K562 (cell line): ENCODE data around the gene SORCS2. TPM values are rescaled to one million over a fixed set of nuclear protein-coding genes. Genes with fewer than 3 reads are reported as not detected.

Experiments used
- ATAC-seq: fragments of 200-7000 bp; cut with Tn5 transposase; 3 replicates; pipeline ENCODE4 v1.9.1; 2020; ENCODE audit warnings: moderate library complexity
- BruUV-seq: library from RNA; stranded (reverse); fragments of 400-500 nt; replicated peaks from 2 replicates; lab custom pipeline; 2021; lab: Mats Ljungman, UMichigan
- CTCF ChIA-PET: fragments of 300-600 bp; formaldehyde crosslinking; extraction: SDS; loops from one replicate; lab custom pipeline; 2021; ENCODE audit warnings: low intra/inter-chr PET ratio; lab: Yijun Ruan, JAX
- POLR2A ChIA-PET: fragments of 300-600, 350-650 bp; sonication (Branson Sonifier 250); formaldehyde crosslinking; extraction: SDS; loops from one replicate; lab custom pipeline; 2021; ENCODE audit warnings: antibody characterized with exemption, inconsistent platforms; lab: Yijun Ruan, JAX
- DNase-seq, 4 experiments: peaks; one replicate each; pipeline versions ENCODE4 v3.0.0 to v3.0.0-alpha.2; 2011 to 2018; ENCODE audit warnings: low spot score in 3 of 4, mixed read lengths in 3 of 4; ENCODE audit errors: extremely low read depth in 1 of 4
- FAIRE-seq: peaks from 2 replicates; lab custom pipeline; 2011; peaks lifted over from hg19 to GRCh38; lab: Jason Lieb, UNC
- H2AFZ ChIP-seq: 2 replicates; pipeline ENCODE4 v1.6.0; 2011; ENCODE audit warnings: low read depth, low read length, control low read depth, inconsistent platforms
- H3K27ac ChIP-seq: fragments of 200-600 bp; 3 replicates; pipeline ENCODE4 v1.8.0; 2011; ENCODE audit warnings: low read depth, mild to moderate bottlenecking, control low read depth, inconsistent platforms, low read length, moderate library complexity, mixed read lengths; ENCODE audit errors: extremely low read depth
- H3K27me3 ChIP-seq, 2 experiments: fragments of 300-600 bp in 1 of 2; 2 replicates in 1 of 2; 3 replicates in 1 of 2; pipeline versions ENCODE4 v1.6.0 to v1.8.0; 2011; ENCODE audit warnings: inconsistent platforms in 2 of 2, low read length in 2 of 2, mild to moderate bottlenecking in 1 of 2, mixed read lengths in 1 of 2, moderate library complexity in 1 of 2; ENCODE audit not compliant: control insufficient read depth in 2 of 2, insufficient read depth in 2 of 2
- H3K36me3 ChIP-seq: fragments of 300-600 bp; 3 replicates; pipeline ENCODE4 v1.8.0; 2011; ENCODE audit warnings: mild to moderate bottlenecking, low read length, inconsistent platforms; ENCODE audit not compliant: control insufficient read depth, insufficient read depth
- H3K4me1 ChIP-seq, 2 experiments: fragments of 200-600 bp in 1 of 2; replicated peaks in 1 of 2; 2 replicates in 1 of 2; 3 replicates in 1 of 2; pipeline versions ENCODE4 v1.5.1 to v1.8.0; 2011; ENCODE audit warnings: inconsistent platforms in 2 of 2, low read length in 2 of 2, mild to moderate bottlenecking in 1 of 2, mixed read lengths in 1 of 2, moderate library complexity in 1 of 2; ENCODE audit not compliant: control insufficient read depth in 2 of 2, insufficient read depth in 2 of 2
- H3K4me2 ChIP-seq: 2 replicates; pipeline ENCODE4 v1.6.1; 2011; ENCODE audit warnings: low read length, control low read depth, inconsistent platforms, mixed read lengths; ENCODE audit not compliant: insufficient read depth
- H3K4me3 ChIP-seq: fragments of 200-600 bp; sonication (generic), shearing (Covaris generic); 2 replicates; pipeline ENCODE4 v1.5.1; 2016; ENCODE audit warnings: control low read depth, inconsistent platforms
- H3K79me2 ChIP-seq: fragments of 200-600 bp; 3 replicates; pipeline ENCODE4 v1.8.0; 2011; ENCODE audit warnings: low read length, inconsistent platforms; ENCODE audit not compliant: control insufficient read depth, insufficient read depth
- H3K9ac ChIP-seq, 2 experiments: 2 replicates each; pipeline versions ENCODE4 v1.6.0 to v1.6.1; 2011; ENCODE audit warnings: low read depth in 2 of 2, low read length in 2 of 2, control low read depth in 1 of 2, inconsistent platforms in 1 of 2, mild to moderate bottlenecking in 1 of 2, mixed read lengths in 1 of 2; ENCODE audit not compliant: insufficient read depth in 1 of 2
- H3K9me1 ChIP-seq: one replicate; pipeline ENCODE4 v1.6.0; 2011; ENCODE audit warnings: inconsistent platforms, mild to moderate bottlenecking, low read length, moderate library complexity; ENCODE audit not compliant: control insufficient read depth, insufficient read depth
- H3K9me3 ChIP-seq: replicated peaks from 2 replicates; pipeline ENCODE4 v1.5.1; 2011; ENCODE audit warnings: low read depth, low read length, inconsistent platforms; ENCODE audit not compliant: control insufficient read depth, insufficient read depth
- H4K20me1 ChIP-seq: replicated peaks from 2 replicates; pipeline ENCODE4 v1.6.1; 2011; ENCODE audit warnings: low read length, inconsistent platforms, mixed read lengths; ENCODE audit not compliant: control insufficient read depth, insufficient read depth
- CTCFL ChIP-seq: IDR thresholded peaks from 2 replicates; pipeline ENCODE4 v1.6.1; 2011; ENCODE audit warnings: borderline replicate concordance, low read depth, mild to moderate bottlenecking, moderate library complexity, low read length; ENCODE audit not compliant: insufficient read depth, poor library complexity, severe bottlenecking
- MBD2 ChIP-seq: sonication (generic); IDR thresholded peaks from 2 replicates; pipeline ENCODE4 v1.6.1; 2016; ENCODE audit warnings: low read depth, borderline replicate concordance
- NR2C2 ChIP-seq, 2 experiments: fragments of 200-800 bp in 1 of 2; sonication (Bioruptor generic) in 1 of 2; sonication (generic) in 1 of 2; formaldehyde crosslinking in 1 of 2; IDR thresholded peaks; 2 replicates each; pipeline versions ENCODE4 v1.6.1 to v1.8.0; 2016 to 2022; ENCODE audit warnings: mild to moderate bottlenecking in 1 of 2, missing compliant biosample characterization in 1 of 2, missing genetic modification characterization in 1 of 2, missing genetic modification reagents in 1 of 2
- SIN3B ChIP-seq: fragments of 450-650 bp; IDR thresholded peaks from 2 replicates; pipeline ENCODE4 v1.6.1; 2017; ENCODE audit warnings: low read depth, mild to moderate bottlenecking, moderate library complexity
- SMAD2 ChIP-seq: fragments of 150-350 bp; IDR thresholded peaks from 2 replicates; pipeline ENCODE4 v1.6.1; 2014; ENCODE audit warnings: low read depth, mild to moderate bottlenecking, low read length
- TAF1 ChIP-seq: IDR thresholded peaks from 2 replicates; pipeline ENCODE4 v1.6.1; 2011; ENCODE audit warnings: mild to moderate bottlenecking, low read length, moderate library complexity; ENCODE audit not compliant: insufficient read depth, control insufficient read depth, severe bottlenecking; ENCODE audit errors: extremely low read depth
- TARDBP ChIP-seq: fragments of 450-650 bp; IDR thresholded peaks from 2 replicates; pipeline ENCODE4 v1.6.1; 2016
- ZNF165 ChIP-seq: fragments of 250-450 bp; sonication (Bioruptor Pico); IDR thresholded peaks from 2 replicates; pipeline ENCODE4 v1.4.0; 2020; ENCODE audit warnings: borderline replicate concordance
- ZNF274 ChIP-seq: IDR thresholded peaks from 2 replicates; pipeline ENCODE4 v1.6.1; 2011; ENCODE audit warnings: low read depth, mild to moderate bottlenecking, low read length, moderate library complexity, borderline replicate concordance
- WGBS: fragments of 100-300 bp; shearing (Covaris generic); methylation state at CpG from one replicate; pipeline ENCODE4 v1.1.6; 2016; ENCODE audit warnings: low coverage, mixed read lengths; ENCODE audit not compliant: insufficient coverage; ENCODE audit errors: missing lambda C conversion rate; 5-methylcytosine and 5-hydroxymethylcytosine counted together
- in situ Hi-C: fragments of 300-500 bp; cut with MboI; formaldehyde crosslinking; loops from 4 replicates; pipeline ENCODE4 v1.15.0; 2018; ENCODE audit warnings: inconsistent platforms, mixed read lengths
- intact Hi-C: fragments of 100-400 bp; cut with micrococcal nuclease; formaldehyde crosslinking; loops from 2 replicates; pipeline ENCODE4 v1.14.2; 2022
- polyA plus RNA-seq, 8 experiments: library from polyadenylated mRNA; depleted of rRNA in 4 of 8; stranded (reverse) in 5 of 8; unstranded in 3 of 8; fragments of >200 nt; fragmentation: Nextera tagmentation in 2 of 8; fragmentation: Illumina TruSeq in 1 of 8; extraction: Ambion mirVana in 2 of 8; extraction: Trizol in 1 of 8; gene quantifications; 2 replicates each; pipeline versions ENCODE4 v1.2.1 to v1.2.3, GENCODE V29; 2011 to 2014; ENCODE audit warnings: inconsistent platforms in 1 of 8, missing spikeins in 1 of 8
- total RNA-seq, 7 experiments: library from RNA; depleted of rRNA in 6 of 7; stranded (reverse); fragments of >200 nt in 6 of 7; fragmentation: Illumina TruSeq in 2 of 7; extraction: Trizol in 2 of 7; gene quantifications; 2 replicates each; pipeline versions ENCODE4 v1.2.1 to v1.2.3, GENCODE V29; 2011 to 2021; ENCODE audit warnings: low replicate concordance in 1 of 7
- TF ChIP-seq, protein P1 (sequence below): fragments of 250-450 bp; sonication (Bioruptor Pico); IDR thresholded peaks from 2 replicates; pipeline ENCODE4 v1.4.0; 2020; ENCODE audit warnings: mild to moderate bottlenecking, moderate library complexity
- TF ChIP-seq, protein P2 (sequence below): sonication (generic); formaldehyde crosslinking; IDR thresholded peaks from 2 replicates; pipeline ENCODE4 v1.8.1; 2022; ENCODE audit warnings: missing genetic modification reagents
- TF ChIP-seq, protein P3 (sequence below): fragments of 250-450 bp; sonication (Bioruptor Pico); IDR thresholded peaks from 2 replicates; pipeline ENCODE4 v1.6.1; 2021; ENCODE audit warnings: mild to moderate bottlenecking

SORCS2 gene
- total and polyA plus RNA-seq, 9 of the 15 experiments (the other 6 are each of a cell fraction or from before 2014, with no cell fraction given): not detected

DNA sequence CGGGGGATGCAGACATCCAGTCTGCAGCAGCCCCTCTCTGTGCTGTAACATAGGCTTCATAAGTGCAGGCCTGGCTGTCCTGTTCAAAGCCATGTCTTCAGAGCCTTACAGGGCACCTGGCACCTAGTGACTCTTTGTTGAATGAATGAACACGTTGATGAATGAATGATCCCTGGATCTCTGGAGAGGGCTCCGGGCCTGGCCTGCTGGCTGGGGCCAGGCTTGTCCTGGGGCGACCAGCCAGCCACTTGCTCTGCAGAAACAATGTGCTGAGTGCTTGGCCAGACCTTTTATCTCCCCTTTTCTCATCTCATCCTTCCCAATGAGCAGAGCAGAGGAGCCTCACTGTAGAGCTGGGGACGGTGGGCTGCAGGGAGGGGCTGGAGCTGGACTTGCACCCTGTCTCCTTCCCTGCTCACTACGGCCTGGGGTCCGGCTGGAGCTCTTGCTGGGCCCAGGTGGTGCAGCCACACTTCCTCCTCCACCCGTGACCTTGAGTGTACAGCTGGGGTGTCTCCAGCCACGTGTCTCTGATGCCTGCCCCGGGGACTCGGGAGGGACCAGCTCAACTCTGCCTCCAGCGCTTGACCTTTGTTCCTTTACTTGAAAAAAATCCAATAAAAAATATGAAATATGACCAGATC is 164.5 kb downstream of the SORCS2 start (continued):
- TF ChIP-seq, protein P1, sequence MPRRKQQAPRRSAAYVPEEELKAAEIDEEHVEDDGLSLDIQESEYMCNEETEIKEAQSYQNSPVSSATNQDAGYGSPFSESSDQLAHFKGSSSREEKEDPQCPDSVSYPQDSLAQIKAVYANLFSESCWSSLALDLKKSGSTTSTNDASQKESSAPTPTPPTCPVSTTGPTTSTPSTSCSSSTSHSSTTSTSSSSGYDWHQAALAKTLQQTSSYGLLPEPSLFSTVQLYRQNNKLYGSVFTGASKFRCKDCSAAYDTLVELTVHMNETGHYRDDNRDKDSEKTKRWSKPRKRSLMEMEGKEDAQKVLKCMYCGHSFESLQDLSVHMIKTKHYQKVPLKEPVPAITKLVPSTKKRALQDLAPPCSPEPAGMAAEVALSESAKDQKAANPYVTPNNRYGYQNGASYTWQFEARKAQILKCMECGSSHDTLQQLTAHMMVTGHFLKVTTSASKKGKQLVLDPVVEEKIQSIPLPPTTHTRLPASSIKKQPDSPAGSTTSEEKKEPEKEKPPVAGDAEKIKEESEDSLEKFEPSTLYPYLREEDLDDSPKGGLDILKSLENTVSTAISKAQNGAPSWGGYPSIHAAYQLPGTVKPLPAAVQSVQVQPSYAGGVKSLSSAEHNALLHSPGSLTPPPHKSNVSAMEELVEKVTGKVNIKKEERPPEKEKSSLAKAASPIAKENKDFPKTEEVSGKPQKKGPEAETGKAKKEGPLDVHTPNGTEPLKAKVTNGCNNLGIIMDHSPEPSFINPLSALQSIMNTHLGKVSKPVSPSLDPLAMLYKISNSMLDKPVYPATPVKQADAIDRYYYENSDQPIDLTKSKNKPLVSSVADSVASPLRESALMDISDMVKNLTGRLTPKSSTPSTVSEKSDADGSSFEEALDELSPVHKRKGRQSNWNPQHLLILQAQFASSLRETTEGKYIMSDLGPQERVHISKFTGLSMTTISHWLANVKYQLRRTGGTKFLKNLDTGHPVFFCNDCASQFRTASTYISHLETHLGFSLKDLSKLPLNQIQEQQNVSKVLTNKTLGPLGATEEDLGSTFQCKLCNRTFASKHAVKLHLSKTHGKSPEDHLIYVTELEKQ (CRISPR knock-in tag): no peak
- TF ChIP-seq TARDBP: no peak
- no peak for TF ChIP-seq TAF1

GRCh38 chr4:7357323-7357722 is 165.0 kb downstream of the SORCS2 start:
- peaks cover 0 to 6% of the 10 kb centered on the region in 2 experiments; a peak in 1 of 5 replicates for H3K27me3 ChIP-seq
- peaks cover 4% of the 10 kb centered on the region for H3K9me1 ChIP-seq
- intact Hi-C loops: no loop called here
- 1% methylated on average over 9 of the region's 9 CpGs for WGBS
- H3K36me3 ChIP-seq: no peaks in the 10 kb centered on the region
- ATAC-seq (no peak), DNase-seq (no peak), FAIRE-seq (no peak)
- CTCF ChIA-PET: no interaction called here
- no peaks in the 10 kb centered on the region for H3K4me1 ChIP-seq
- no peak overlapping the region for H3K4me2 ChIP-seq
- no peak overlapping the region for H3K9ac ChIP-seq
- no peaks in the 10 kb centered on the region for H3K79me2 ChIP-seq
- no peak overlapping the region for H2AFZ ChIP-seq
- H3K27ac ChIP-seq: no peak overlapping the region
- no peaks in the 10 kb centered on the region; the same call in 1 of the 2 replicates for H4K20me1 ChIP-seq
- BruUV-seq: no TSS peak
- H3K9me3 ChIP-seq: no peaks in the 10 kb centered on the region
- POLR2A ChIA-PET: no interaction called here
- in situ Hi-C loops: no loop called here
- H3K4me3 ChIP-seq: no peak overlapping the region
- TF ChIP-seq, protein P2, sequence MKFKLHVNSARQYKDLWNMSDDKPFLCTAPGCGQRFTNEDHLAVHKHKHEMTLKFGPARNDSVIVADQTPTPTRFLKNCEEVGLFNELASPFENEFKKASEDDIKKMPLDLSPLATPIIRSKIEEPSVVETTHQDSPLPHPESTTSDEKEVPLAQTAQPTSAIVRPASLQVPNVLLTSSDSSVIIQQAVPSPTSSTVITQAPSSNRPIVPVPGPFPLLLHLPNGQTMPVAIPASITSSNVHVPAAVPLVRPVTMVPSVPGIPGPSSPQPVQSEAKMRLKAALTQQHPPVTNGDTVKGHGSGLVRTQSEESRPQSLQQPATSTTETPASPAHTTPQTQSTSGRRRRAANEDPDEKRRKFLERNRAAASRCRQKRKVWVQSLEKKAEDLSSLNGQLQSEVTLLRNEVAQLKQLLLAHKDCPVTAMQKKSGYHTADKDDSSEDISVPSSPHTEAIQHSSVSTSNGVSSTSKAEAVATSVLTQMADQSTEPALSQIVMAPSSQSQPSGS (CRISPR knock-in tag): no peak
- TF ChIP-seq SMAD2 (no peak), MBD2 (no peak), NR2C2 (CRISPR knock-in tag; IDR thresholded peaks at IDR 0.05) (no peak), NR2C2 (tag; IDR thresholded peaks at IDR 0.05) (no peak), CTCFL (no peak), ZNF165 (CRISPR knock-in tag) (no peak), ZNF274 (no peak), SIN3B (no peak)
- TF ChIP-seq, protein P3, sequence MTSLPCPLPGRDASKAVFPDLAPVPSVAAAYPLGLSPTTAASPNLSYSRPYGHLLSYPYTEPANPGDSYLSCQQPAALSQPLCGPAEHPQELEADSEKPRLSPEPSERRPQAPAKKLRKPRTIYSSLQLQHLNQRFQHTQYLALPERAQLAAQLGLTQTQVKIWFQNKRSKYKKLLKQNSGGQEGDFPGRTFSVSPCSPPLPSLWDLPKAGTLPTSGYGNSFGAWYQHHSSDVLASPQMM (CRISPR knock-in tag): no peak
